Psoas muscle (tissue), 8 donors: Measurements from ENCODE around the gene KCTD17. TPM values are rescaled to one million over a fixed set of nuclear protein-coding genes. Genes with fewer than 3 reads are reported as not detected.

ENCODE experiments used
- ATAC-seq, 4 donors: fragments of 200-7000 bp; cut with Tn5 transposase; one replicate each; pipeline ENCODE4 v1.9.1; 2020; ENCODE audit warnings: moderate library complexity in 3 of 4, mild to moderate bottlenecking in 2 of 4
- DNase-seq, 2 donors: peaks; one replicate each; pipeline ENCODE4 v3.0.0-alpha.2; 2020
- H3K27ac ChIP-seq: fragments of 200-600 bp; one replicate; pipeline ENCODE4 v1.8.0; 2022
- H3K27me3 ChIP-seq, 3 donors: fragments of 200-600 bp in 1 of 3; one replicate each; pipeline versions ENCODE4 v1.6.1 to v1.8.0; 2013 to 2022; ENCODE audit warnings: low read length in 2 of 3, mild to moderate bottlenecking in 2 of 3, moderate library complexity in 1 of 3; ENCODE audit not compliant: insufficient read depth in 3 of 3
- H3K36me3 ChIP-seq, 2 donors: fragments of 200-600 bp in 1 of 2; one replicate each; pipeline versions ENCODE4 v1.6.1 to v1.8.0; 2013 to 2022; ENCODE audit warnings: low read depth in 1 of 2, mild to moderate bottlenecking in 1 of 2, moderate library complexity in 1 of 2; ENCODE audit not compliant: insufficient read depth in 1 of 2
- H3K4me1 ChIP-seq: fragments of 200-600 bp; one replicate; pipeline ENCODE4 v1.8.0; 2022
- H3K4me3 ChIP-seq: fragments of 200-600 bp; one replicate; pipeline ENCODE4 v1.8.0; 2022; ENCODE audit warnings: mild to moderate bottlenecking
- H3K9me3 ChIP-seq: fragments of 200-600 bp; one replicate; pipeline ENCODE4 v1.8.0; 2022
- CTCF ChIP-seq: fragments of 200-600 bp; IDR thresholded peaks from one replicate; pipeline ENCODE4 v1.8.0; 2022; ENCODE audit warnings: antibody characterized with exemption
- WGBS, 3 donors: extraction: QIAGEN DNeasy Blood & Tissue Kit; methylation state at CpG; one replicate each; pipeline versions ENCODE4 v1.1.6 to v1.1.7; 2013; 5-methylcytosine and 5-hydroxymethylcytosine counted together
- intact Hi-C, 2 donors: fragments of 100-400 bp; cut with DNase I; formaldehyde crosslinking; loops; one replicate each; pipeline versions ENCODE4 v1.11.0 to v1.14.2; 2022
- polyA plus RNA-seq, 3 donors: library from polyadenylated mRNA; stranded (reverse); fragments of 200-250 nt; gene quantifications; one replicate each; pipeline ENCODE4 v1.2.3, GENCODE V29; 2013
- total RNA-seq, 4 donors: library from RNA; stranded (reverse); fragmentation: NEBNext Ultra II Directional in 2 of 4; extraction: Animal tissue kit (Norgen Biotek cat#: 25700) in 2 of 4; gene quantifications; one replicate each; pipeline versions ENCODE4 v1.2.1 to v1.2.4, GENCODE V29; 2021 to 2023
- donor health status: healthy with polysubstance abuse.
- donor health status: DM: no; HTN: no; CAD: no; lungs with moderate emphysema.
- donor health status: Bipolar disorder and iron deficiency.
- donor health status: healthy.
- donor health status: DM: yes; HTN: yes; CAD: no.
- donor health status: DM: no; HTN: no; CAD: no.
- donor health status: DM: no; HTN: no; CAD: no.
- donor health status: DM: yes; HTN: yes; CAD: no.

KCTD17 gene
- total and polyA plus RNA-seq, 7 donors: 1.5 to 3.4 (median 1.8) TPM

GRCh38 chr22:37094239-37094638 lies 42.7 kb downstream of the KCTD17 start:
- no peak for ATAC-seq
- no peak overlapping the region for H3K27ac ChIP-seq
- intact Hi-C loops: no loop called here
- no peaks in the 10 kb centered on the region for H3K9me3 ChIP-seq
- H3K4me3 ChIP-seq: no peak overlapping the region
- H3K4me1 ChIP-seq: no peaks in the 10 kb centered on the region
- peaks cover 0 to 59% (median 6%) of the 10 kb centered on the region in 3 donors for H3K27me3 ChIP-seq
- TF ChIP-seq CTCF: no peak
- no peaks in the 10 kb centered on the region for H3K36me3 ChIP-seq
- 67 to 82% (median 69%) methylated on average over 1 of the region's 1 CpG for WGBS, 3 donors
- DNase-seq: no peak

GRCh38 chr22:37095113-37095512 lies 43.6 kb downstream of the KCTD17 start:
- ATAC-seq (no peak), DNase-seq (no peak)
- intact Hi-C loops: no loop called here
- 77 to 87% (median 84%) methylated on average over 11 of the region's 11 CpGs for WGBS, 3 donors
- TF ChIP-seq CTCF: no peak
- Histone ChIP-seq H3K36me3 (no peaks in the 10 kb centered on the region), H3K4me3 (no peak overlapping the region), H3K9me3 (no peaks in the 10 kb centered on the region), H3K27ac (no peak overlapping the region), H3K4me1 (no peaks in the 10 kb centered on the region), H3K27me3 (peaks cover 0 to 59% (median 6%) of the 10 kb centered on the region in 3 donors)

GRCh38 chr22:37097346-37097745 lies 45.8 kb downstream of the KCTD17 start:
- Histone ChIP-seq H3K27me3 (peaks cover 0 to 46% (median 6%) of the 10 kb centered on the region in 3 donors), H3K27ac (no peak overlapping the region), H3K4me1 (no peaks in the 10 kb centered on the region), H3K9me3 (no peaks in the 10 kb centered on the region), H3K36me3 (no peaks in the 10 kb centered on the region), H3K4me3 (no peak overlapping the region)
- DNase-seq: no peak
- intact Hi-C loops: no loop called here
- ATAC-seq: no peak
- 58 to 63% (median 58%) methylated on average over 5 to 13 of the region's 13 CpGs for WGBS, 3 donors
- no peak for TF ChIP-seq CTCF

- Histone ChIP-seq H3K36me3 (no peaks in the 10 kb centered on the region), H3K4me3 (no peak overlapping the region), H3K27ac (no peak overlapping the region), H3K9me3 (no peaks in the 10 kb centered on the region), H3K27me3 (peaks cover 0 to 48% (median 10%) of the 10 kb centered on the region in 3 donors), H3K4me1 (no peaks in the 10 kb centered on the region)
- ATAC-seq (peak in 1 of 4 donors; percentile 21), DNase-seq (no peak)
- no peak for TF ChIP-seq CTCF
- intact Hi-C loops: no loop called here
- WGBS, 3 donors: 32 to 40% (median 39%) methylated on average over 10 of the region's 10 CpGs
Measured at GRCh38 chr22:37098976-37099591, 47.5 kb downstream of the KCTD17 start.
